ENCODE data around the gene RPH3AL. TPM values are rescaled to one million over a fixed set of nuclear protein-coding genes. Genes with fewer than 3 reads are reported as not detected.

RPH3AL gene
- total RNA-seq, 1 experiment from 2014 or later, result 3.0 TPM

DNA sequence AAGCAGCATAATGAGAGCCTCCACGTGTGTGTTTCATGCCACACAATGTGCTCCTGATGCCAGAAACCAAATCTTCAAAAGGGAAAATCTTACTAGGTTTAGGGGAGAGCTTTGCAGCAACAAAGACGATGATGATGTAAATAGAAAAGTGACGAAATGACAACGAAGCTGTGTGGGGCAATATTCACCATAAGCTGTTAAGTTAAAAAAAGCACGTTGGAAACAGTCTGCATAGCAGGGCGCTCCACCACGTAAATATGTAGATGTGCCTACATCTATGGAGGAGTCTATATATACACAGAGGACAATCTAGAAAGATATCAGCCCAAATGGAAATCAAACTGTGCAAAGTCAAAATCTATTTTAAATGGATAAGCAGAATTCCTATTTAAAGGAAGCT lies 61.0 kb downstream of the RPH3AL start:
- H3K27me3 ChIP-seq (ENCODE audit: insufficient read depth, low read length), result no peaks in the 10 kb centered on the region
- H3K27ac ChIP-seq (ENCODE audit: insufficient read length, low read depth, low read length), result no peak overlapping the region
- no peaks in the 10 kb centered on the region for H4K20me1 ChIP-seq (ENCODE audit: control insufficient read depth, insufficient read depth, insufficient read length)
- no peak overlapping the region for H4K8ac ChIP-seq (replicated peaks; ENCODE audit: insufficient read length, low read depth, low read length)
- Mint-ChIP-seq H3K27ac (no peak overlapping the region), H3K4me3 (no peak overlapping the region), H3K36me3 (ENCODE audit: insufficient read depth in 1 of 3, low read depth in 3 of 3) (no peaks in the 10 kb centered on the region), H3K9me3 (no peaks in the 10 kb centered on the region), H3K4me1 (peaks cover 0 to 11% of the 10 kb centered on the region in 2 experiments; a peak in 3 of 4 replicates), H3K27me3 (ENCODE audit: low read depth) (peaks cover 5% of the 10 kb centered on the region)
- no peak overlapping the region for H3K4me2 ChIP-seq (ENCODE audit: insufficient read depth, insufficient read length, low read length)
- H2BK20ac ChIP-seq (ENCODE audit: low read depth, low read length, poor library complexity, severe bottlenecking), result no peak overlapping the region
- TF ChIP-seq, protein P1, sequence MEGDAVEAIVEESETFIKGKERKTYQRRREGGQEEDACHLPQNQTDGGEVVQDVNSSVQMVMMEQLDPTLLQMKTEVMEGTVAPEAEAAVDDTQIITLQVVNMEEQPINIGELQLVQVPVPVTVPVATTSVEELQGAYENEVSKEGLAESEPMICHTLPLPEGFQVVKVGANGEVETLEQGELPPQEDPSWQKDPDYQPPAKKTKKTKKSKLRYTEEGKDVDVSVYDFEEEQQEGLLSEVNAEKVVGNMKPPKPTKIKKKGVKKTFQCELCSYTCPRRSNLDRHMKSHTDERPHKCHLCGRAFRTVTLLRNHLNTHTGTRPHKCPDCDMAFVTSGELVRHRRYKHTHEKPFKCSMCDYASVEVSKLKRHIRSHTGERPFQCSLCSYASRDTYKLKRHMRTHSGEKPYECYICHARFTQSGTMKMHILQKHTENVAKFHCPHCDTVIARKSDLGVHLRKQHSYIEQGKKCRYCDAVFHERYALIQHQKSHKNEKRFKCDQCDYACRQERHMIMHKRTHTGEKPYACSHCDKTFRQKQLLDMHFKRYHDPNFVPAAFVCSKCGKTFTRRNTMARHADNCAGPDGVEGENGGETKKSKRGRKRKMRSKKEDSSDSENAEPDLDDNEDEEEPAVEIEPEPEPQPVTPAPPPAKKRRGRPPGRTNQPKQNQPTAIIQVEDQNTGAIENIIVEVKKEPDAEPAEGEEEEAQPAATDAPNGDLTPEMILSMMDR (conservative IDR thresholded peaks at IDR 0.05), result no peak
- no CpG with 5 or more reads among the region's 7 CpGs for WGBS (ENCODE audit: extremely low coverage, insufficient read length, low lambda C conversion rate)
- no peak overlapping the region for H3K18ac ChIP-seq (ENCODE audit: insufficient read length, low read depth, low read length)
- H3K23me2 ChIP-seq (ENCODE audit: insufficient read length, low read depth, low read length, poor library complexity, severe bottlenecking), result no peaks in the 10 kb centered on the region
- no peak overlapping the region for H2BK12ac ChIP-seq (ENCODE audit: insufficient read length, low read depth, low read length)
- H2BK5ac ChIP-seq (ENCODE audit: insufficient read length, low read length), result no peak overlapping the region
- H3K23ac ChIP-seq (ENCODE audit: insufficient read length, low read depth, low read length), result no peak overlapping the region
- H3T11ph ChIP-seq (ENCODE audit: low read length), result no peak overlapping the region
- no peaks in the 10 kb centered on the region for H3K9me3 ChIP-seq (ENCODE audit: control insufficient read depth, low read depth, low read length)
- no peaks in the 10 kb centered on the region for H3K4me1 ChIP-seq (ENCODE audit: insufficient read depth, low read length)
- no peak overlapping the region for H3K9ac ChIP-seq (ENCODE audit: extremely low read depth, insufficient read length, low read length)
- H4K91ac ChIP-seq (ENCODE audit: insufficient read length, low read depth, low read length), result no peak overlapping the region
- H3K79me1 ChIP-seq (ENCODE audit: insufficient read depth, low read depth, low read length, poor library complexity, severe bottlenecking), result no peaks in the 10 kb centered on the region
- no peak overlapping the region for H3K14ac ChIP-seq (ENCODE audit: insufficient read depth, low read length)
- no peaks in the 10 kb centered on the region for H3K79me2 ChIP-seq (ENCODE audit: insufficient read depth, low read length)
- DNase-seq, result no peak
- no peak overlapping the region for H2AFZ ChIP-seq (ENCODE audit: low read length)
- no peak overlapping the region for H3K56ac ChIP-seq (ENCODE audit: insufficient read length, low read depth, low read length)
- H2AK5ac ChIP-seq (ENCODE audit: insufficient read length, low read length), result no peak overlapping the region
- H2BK120ac ChIP-seq (ENCODE audit: low read depth, low read length, poor library complexity, severe bottlenecking), result no peak overlapping the region
- no peak overlapping the region for H2BK15ac ChIP-seq (ENCODE audit: low read depth, low read length)
- H4K5ac ChIP-seq (ENCODE audit: insufficient read length, low read depth, low read length), result no peak overlapping the region
- H3K4ac ChIP-seq (ENCODE audit: low read depth, low read length), result no peak overlapping the region

Measured in H9 (cell line).